Measurements from ENCODE around the gene TNN.

The TNN gene

GRCh38 chr1:175073061-175073460 lies 5.4 kb downstream of the TNN start:
- TF ChIP-seq EP300 (IDR thresholded peaks at IDR 0.05; ENCODE audit: borderline replicate concordance) = no peak
- TF ChIP-seq TAF1 (IDR thresholded peaks at IDR 0.05; ENCODE audit: low read depth) = no peak
- no peak for TF ChIP-seq ZBTB7A (IDR thresholded peaks at IDR 0.05; ENCODE audit: low read depth)
- no peak for TF ChIP-seq EGR1 (IDR thresholded peaks at IDR 0.05)
- TF ChIP-seq, protein P1, sequence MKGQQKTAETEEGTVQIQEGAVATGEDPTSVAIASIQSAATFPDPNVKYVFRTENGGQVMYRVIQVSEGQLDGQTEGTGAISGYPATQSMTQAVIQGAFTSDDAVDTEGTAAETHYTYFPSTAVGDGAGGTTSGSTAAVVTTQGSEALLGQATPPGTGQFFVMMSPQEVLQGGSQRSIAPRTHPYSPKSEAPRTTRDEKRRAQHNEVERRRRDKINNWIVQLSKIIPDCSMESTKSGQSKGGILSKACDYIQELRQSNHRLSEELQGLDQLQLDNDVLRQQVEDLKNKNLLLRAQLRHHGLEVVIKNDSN (IDR thresholded peaks at IDR 0.05) = no peak
- TF ChIP-seq TEAD4 (IDR thresholded peaks at IDR 0.05) = no peak
- TF ChIP-seq, protein P2, sequence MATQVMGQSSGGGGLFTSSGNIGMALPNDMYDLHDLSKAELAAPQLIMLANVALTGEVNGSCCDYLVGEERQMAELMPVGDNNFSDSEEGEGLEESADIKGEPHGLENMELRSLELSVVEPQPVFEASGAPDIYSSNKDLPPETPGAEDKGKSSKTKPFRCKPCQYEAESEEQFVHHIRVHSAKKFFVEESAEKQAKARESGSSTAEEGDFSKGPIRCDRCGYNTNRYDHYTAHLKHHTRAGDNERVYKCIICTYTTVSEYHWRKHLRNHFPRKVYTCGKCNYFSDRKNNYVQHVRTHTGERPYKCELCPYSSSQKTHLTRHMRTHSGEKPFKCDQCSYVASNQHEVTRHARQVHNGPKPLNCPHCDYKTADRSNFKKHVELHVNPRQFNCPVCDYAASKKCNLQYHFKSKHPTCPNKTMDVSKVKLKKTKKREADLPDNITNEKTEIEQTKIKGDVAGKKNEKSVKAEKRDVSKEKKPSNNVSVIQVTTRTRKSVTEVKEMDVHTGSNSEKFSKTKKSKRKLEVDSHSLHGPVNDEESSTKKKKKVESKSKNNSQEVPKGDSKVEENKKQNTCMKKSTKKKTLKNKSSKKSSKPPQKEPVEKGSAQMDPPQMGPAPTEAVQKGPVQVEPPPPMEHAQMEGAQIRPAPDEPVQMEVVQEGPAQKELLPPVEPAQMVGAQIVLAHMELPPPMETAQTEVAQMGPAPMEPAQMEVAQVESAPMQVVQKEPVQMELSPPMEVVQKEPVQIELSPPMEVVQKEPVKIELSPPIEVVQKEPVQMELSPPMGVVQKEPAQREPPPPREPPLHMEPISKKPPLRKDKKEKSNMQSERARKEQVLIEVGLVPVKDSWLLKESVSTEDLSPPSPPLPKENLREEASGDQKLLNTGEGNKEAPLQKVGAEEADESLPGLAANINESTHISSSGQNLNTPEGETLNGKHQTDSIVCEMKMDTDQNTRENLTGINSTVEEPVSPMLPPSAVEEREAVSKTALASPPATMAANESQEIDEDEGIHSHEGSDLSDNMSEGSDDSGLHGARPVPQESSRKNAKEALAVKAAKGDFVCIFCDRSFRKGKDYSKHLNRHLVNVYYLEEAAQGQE (IDR thresholded peaks at IDR 0.05; ENCODE audit: low read depth) = no peak
- TF ChIP-seq TCF12 (IDR thresholded peaks at IDR 0.05; ENCODE audit: low read depth) = no peak
- no peak for TF ChIP-seq RAD21 (IDR thresholded peaks at IDR 0.05; ENCODE audit: low read depth)
- no peak for TF ChIP-seq CEBPB (IDR thresholded peaks at IDR 0.05)
- no peak for TF ChIP-seq MAX (IDR thresholded peaks at IDR 0.05)

- TF ChIP-seq FOXM1 (IDR thresholded peaks at IDR 0.05; ENCODE audit: borderline replicate concordance, low read depth) (no peak), TAF1 (IDR thresholded peaks at IDR 0.05; ENCODE audit: low read depth) (no peak), MAX (IDR thresholded peaks at IDR 0.05) (no peak), CREB1 (IDR thresholded peaks at IDR 0.05; ENCODE audit: low read depth) (no peak), CEBPB (IDR thresholded peaks at IDR 0.05) (no peak), RAD21 (IDR thresholded peaks at IDR 0.05; ENCODE audit: low read depth) (no peak), EP300 (IDR thresholded peaks at IDR 0.05; ENCODE audit: borderline replicate concordance) (no peak), NFIC (IDR thresholded peaks at IDR 0.05) (no peak), TCF12 (IDR thresholded peaks at IDR 0.05; ENCODE audit: low read depth) (no peak)
- TF ChIP-seq, protein P2 (IDR thresholded peaks at IDR 0.05; ENCODE audit: low read depth) = no peak
Measured at GRCh38 chr1:175073633-175074032, 6.0 kb downstream of the TNN start.

- TF ChIP-seq TCF12 (IDR thresholded peaks at IDR 0.05; ENCODE audit: low read depth) = no peak
- TF ChIP-seq EGR1 (IDR thresholded peaks at IDR 0.05) = no peak
- TF ChIP-seq, protein P1 (IDR thresholded peaks at IDR 0.05) = no peak
- no peak for TF ChIP-seq NFIC (IDR thresholded peaks at IDR 0.05)
- TF ChIP-seq CEBPB (IDR thresholded peaks at IDR 0.05) = no peak
- TF ChIP-seq CREB1 (IDR thresholded peaks at IDR 0.05; ENCODE audit: low read depth) = no peak
- TF ChIP-seq EP300 (IDR thresholded peaks at IDR 0.05; ENCODE audit: borderline replicate concordance) = no peak
- TF ChIP-seq, protein P2 (IDR thresholded peaks at IDR 0.05; ENCODE audit: low read depth) = no peak
Measured at GRCh38 chr1:175075572-175076568, 8.2 kb downstream of the TNN start.

- no peak for TF ChIP-seq TAF1 (IDR thresholded peaks at IDR 0.05; ENCODE audit: low read depth)
- TF ChIP-seq EP300 (IDR thresholded peaks at IDR 0.05; ENCODE audit: borderline replicate concordance) = no peak
- TF ChIP-seq RAD21 (IDR thresholded peaks at IDR 0.05; ENCODE audit: low read depth) = no peak
- TF ChIP-seq, protein P2 (IDR thresholded peaks at IDR 0.05; ENCODE audit: low read depth) = no peak
- TF ChIP-seq YY1 (IDR thresholded peaks at IDR 0.05; ENCODE audit: low read depth) = no peak
- TF ChIP-seq EGR1 (IDR thresholded peaks at IDR 0.05) = no peak
- no peak for TF ChIP-seq FOXM1 (IDR thresholded peaks at IDR 0.05; ENCODE audit: borderline replicate concordance, low read depth)
- no peak for TF ChIP-seq TEAD4 (IDR thresholded peaks at IDR 0.05)
- TF ChIP-seq CREB1 (IDR thresholded peaks at IDR 0.05; ENCODE audit: low read depth) = no peak
- TF ChIP-seq CEBPB (IDR thresholded peaks at IDR 0.05) = no peak
- TF ChIP-seq, protein P1 (IDR thresholded peaks at IDR 0.05) = no peak
- TF ChIP-seq NFIC (IDR thresholded peaks at IDR 0.05) = no peak
- TF ChIP-seq MAX (IDR thresholded peaks at IDR 0.05) = no peak
- TF ChIP-seq ZBTB7A (IDR thresholded peaks at IDR 0.05; ENCODE audit: low read depth) = no peak
- no peak for TF ChIP-seq TCF12 (IDR thresholded peaks at IDR 0.05; ENCODE audit: low read depth)
Measured at GRCh38 chr1:175077356-175078030, 9.9 kb downstream of the TNN start.

All from Ishikawa (cell line).